Right lung (tissue), 5 donors: ENCODE results near the gene AFG3L2. TPM values are rescaled to one million over a fixed set of nuclear protein-coding genes. Genes with fewer than 3 reads are reported as not detected.

Experiments used
- DNase-seq, 2 donors: peaks; one replicate each; pipeline ENCODE4 v3.0.0-alpha.2; 2013
- polyA plus RNA-seq, 5 donors: library from polyadenylated mRNA; unstranded; fragments of 120-200 nt; gene quantifications; one replicate each; pipeline versions ENCODE4 v1.2.1 to v1.2.3, GENCODE V29; 2013; ENCODE audit warnings: inconsistent platforms in 1 of 5, low replicate concordance in 1 of 5; ENCODE audit not compliant: insufficient read length in 5 of 5, insufficient read depth in 1 of 5

AFG3L2 gene
- polyA plus RNA-seq, 5 donors: 37.3 to 44.4 (median 44.3) TPM

GRCh38 chr18:12305211-12305610 lies 71.8 kb downstream of the AFG3L2 start:
- no peak for DNase-seq

GRCh38 chr18:12304351-12305210 lies 72.4 kb downstream of the AFG3L2 start:
- DNase-seq: no peak

DNA sequence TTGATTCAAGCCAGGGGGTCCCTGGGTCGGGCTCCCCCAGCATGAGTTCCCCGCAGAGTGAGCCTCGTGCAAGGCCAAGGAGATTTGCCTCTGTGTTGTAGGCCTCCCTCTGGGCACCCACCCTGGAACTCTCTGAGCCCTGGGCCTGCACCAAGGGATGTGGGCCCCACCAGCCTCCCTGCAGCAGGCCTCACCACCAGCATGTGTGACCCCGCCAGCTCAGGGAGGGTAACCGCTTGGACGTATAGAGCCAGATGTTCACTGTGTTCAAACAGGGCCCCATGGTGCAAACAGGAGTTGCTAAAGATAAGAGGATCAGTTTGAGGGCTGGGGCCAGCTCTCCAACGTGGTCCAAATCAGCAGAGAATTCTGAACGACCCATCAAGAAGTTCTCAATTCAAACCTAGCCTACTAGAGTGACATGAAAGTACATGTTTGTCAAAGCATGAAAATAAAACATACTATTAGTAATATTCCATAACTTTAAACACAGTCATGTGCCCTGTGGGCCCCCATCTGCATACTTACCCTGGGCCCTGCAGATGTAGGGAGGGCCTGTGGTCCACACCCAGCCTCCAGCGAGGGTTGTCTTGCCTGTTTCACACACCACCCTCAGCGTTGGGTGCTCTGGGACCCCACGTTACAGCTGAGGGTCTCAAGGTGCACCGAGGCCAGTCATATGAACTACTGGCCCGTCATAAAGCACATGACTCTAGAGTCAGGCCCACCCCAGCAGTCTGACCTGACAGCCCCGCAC lies 74.5 kb downstream of the AFG3L2 start:
- no peak for DNase-seq

GRCh38 chr18:12301263-12302005 lies 75.6 kb downstream of the AFG3L2 start:
- no peak for DNase-seq

DNA sequence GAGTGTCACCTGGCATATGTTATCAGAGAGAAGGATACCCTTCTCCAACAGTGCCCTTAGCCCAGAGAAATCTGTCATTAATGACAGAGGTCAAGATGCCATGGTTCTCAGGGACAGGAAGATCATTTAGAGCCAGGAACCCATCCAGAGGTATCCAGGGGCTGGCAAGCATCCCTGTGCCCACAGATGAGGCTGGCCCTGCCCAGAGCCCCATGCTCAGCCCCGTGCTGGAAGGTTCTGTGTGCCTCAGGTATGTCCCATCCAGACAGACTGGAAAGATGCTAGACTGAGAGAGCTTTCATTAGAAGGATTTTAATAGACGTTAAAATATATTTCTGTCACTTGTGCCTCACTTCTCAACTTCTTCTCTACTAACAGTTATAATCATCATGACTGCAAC lies 77.2 kb downstream of the AFG3L2 start:
- DNase-seq: no peak

- DNase-seq: no peak
These were observed 80.6 kb downstream of the AFG3L2 start for GRCh38 chr18:12296457-12296856.

GRCh38 chr18:12296087-12296403 lies 81.0 kb downstream of the AFG3L2 start:
- DNase-seq: no peak

GRCh38 chr18:12295389-12296086 lies 81.5 kb downstream of the AFG3L2 start:
- no peak for DNase-seq

- DNase-seq: no peak
These were observed 83.2 kb downstream of the AFG3L2 start for GRCh38 chr18:12293831-12294230.

- DNase-seq: no peak
These were observed 85.3 kb downstream of the AFG3L2 start for GRCh38 chr18:12291690-12292089.

DNA sequence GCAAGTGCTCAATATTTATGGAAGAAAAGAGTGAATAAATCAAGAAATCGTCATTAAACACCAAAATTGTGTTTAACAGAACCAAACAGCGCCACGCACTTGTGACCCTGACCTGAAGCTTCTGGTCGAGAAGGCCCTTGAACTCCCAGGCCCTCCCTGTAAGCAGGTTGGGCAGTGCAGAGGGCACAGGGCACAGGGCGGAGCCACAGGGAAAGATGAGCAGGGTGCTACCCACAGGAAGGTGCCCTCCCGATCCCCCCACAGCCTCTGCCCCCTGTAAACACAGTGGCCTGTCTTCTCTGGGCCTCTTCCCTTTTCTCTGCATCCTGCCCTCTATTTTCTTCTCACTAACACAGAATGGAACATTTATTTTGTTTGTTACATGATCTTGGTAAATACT lies 85.9 kb downstream of the AFG3L2 start:
- no peak for DNase-seq

DNA sequence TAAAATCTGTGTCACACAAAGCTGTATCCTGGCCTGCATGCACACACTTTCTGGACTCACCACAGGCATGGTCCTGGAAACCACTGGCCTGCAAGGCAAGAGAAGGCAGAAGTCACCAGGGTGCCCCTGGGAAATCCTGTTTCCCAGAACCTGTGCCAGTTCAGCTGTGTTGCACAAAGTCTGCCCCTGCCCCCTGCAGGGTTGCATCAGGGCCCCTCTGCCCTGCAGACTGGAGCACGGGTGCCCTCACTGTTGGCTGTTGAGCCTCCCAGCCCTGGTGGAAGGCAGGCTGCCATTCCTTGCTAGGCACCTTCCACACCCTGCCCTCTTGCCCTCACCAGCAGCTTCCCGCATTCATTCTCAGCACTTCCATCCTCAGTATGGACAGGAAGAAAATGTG lies 86.9 kb downstream of the AFG3L2 start:
- no peak for DNase-seq

- DNase-seq: no peak
These were observed 88.6 kb downstream of the AFG3L2 start for GRCh38 chr18:12288403-12288755.

DNA sequence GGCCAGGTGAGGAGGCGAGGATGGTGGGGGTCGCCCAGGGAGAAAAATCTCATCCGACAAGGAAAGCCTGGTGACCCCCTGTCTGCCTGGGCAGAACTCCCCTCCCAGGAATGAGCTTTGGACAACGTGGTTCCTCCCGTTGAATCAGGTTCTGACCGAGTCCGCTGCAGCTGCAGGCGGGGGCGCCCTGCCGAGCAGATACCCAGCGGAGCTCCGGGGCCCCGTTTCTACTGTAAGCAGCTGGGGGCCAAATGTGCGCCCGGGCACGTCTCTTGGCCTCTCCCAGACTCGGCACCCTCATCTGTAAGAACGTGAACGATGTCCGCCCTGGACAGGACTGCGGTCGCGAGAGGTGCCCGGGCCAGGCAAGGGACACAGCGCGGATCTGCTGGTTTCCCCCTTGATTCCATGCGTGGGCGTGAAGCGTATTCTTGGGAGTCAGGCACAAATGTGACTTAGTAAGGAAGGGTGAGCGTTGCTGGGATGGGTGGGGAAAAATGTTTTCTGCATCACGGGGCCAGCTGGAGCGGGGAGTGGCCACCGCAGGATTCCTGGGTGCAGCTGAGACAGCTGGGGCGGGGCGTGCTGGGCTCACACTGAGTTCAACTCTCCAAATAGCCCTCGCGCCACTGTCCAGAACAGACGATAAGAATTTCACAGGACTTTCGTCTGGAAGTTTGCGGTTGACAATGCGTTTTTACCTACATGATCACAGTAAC lies 89.2 kb downstream of the AFG3L2 start:
- no peak for DNase-seq

DNA sequence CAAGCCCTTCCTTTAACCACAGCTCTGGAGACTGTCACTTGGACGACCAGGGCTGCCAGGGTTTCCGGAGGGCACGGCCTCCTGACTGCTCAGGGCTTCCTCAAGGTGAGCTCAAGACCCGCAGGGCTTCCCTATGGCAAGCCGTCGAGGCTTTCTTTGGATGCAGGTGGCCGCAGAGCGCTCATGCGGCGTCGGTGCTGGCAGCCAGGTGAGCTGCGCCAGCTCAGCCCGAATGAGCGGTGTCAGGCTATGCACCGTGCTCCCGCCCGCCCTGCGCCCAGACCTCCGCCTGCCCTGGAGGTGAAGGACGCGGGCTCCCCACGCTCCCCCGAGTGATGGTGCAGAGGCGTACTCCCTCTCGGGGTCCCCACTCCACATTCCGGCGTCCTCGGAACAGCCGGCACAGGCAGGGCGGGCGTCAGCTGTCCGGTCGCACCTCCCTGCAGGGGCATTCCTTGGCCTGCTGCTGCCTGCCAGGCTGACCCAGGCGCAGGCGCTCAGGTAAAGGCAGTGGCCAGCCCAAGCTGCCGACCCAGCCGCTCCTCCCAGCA lies 89.8 kb downstream of the AFG3L2 start:
- DNase-seq: no peak

DNA sequence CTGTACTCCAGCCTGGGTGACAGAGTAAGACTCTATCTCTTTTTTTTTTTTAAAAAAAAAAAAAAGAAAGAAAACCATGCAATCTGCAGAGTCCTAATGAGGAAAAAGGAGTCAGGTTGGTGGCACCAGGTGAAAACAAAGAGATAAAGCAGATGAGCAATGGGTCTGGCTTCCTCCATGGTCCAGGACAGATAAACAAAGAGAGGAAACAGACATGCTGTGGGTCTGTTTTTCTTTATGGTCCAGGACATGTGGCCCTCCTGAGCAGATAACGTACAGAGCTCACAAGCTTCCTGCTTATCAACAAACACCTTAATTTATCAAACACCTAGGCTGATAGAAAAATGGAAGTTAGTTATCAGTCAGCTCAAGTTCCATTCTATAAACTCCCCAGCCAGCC lies 93.4 kb downstream of the AFG3L2 start:
- DNase-seq: no peak

GRCh38 chr18:12283256-12283655 lies 93.8 kb downstream of the AFG3L2 start:
- DNase-seq: no peak

DNA sequence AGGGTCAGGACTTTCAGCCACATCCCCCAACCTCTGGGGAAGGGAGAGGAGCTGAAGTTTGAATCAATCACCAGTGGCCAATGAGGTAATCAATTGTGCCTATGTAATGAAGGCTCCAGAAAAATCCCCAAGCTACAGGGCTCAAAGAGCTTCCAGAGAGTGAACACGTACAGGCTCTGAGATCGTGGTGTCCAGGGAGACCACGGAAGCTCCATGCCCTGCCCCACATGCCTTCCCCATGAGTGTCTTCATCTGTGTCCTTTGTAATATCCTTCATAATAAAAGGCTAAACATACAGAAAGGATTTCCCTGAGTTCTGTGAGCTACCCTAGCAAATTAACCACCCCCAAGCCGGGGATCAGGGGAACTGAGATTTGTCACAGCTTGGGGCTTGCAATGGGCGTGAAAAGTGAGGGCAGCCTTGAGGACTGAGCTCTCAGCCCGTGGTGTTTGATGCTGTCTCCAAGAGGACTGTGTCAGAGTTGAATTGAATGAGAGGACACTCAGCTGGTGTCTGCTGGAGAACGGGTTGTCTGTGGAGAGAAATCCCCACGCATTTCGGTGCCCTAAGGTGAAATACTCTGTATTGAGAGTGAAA lies 94.5 kb downstream of the AFG3L2 start:
- no peak for DNase-seq

- no peak for DNase-seq
These were observed 95.2 kb downstream of the AFG3L2 start for GRCh38 chr18:12281861-12282260.

DNA sequence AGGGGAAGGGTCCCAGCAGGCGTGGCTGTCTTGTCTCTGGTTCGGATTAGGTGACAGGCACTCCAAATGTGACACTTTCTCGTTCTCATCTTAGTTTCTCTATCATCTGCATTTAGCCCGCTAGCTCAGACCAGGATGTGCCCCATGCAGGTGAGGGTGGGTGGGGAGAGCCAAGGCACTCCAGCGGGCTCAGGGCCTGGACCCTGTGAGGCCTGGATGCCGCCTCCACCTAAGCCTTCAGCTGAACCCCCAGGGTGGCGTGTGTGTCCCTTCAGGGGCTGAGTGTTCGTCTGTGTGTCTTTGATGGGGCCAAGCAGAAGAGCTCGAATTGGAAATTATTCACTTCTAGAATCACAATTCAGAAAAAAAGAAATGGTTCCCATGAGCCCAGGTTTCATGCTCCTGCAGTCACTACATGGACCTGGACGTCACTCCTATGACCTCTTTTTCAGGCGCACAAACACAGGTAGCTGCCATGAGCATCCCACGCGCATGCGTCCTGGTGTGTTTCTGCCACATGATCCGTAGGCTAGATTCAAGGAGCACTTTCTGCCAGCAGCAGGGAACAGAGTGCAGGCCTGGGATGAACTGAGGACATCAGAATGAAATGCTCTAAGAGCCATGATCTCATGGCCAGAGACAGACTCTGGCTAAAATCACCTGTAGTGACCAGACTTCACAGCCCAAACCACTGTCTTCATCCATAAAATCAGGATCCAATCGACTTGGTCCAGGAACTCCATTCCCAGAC lies 97.1 kb downstream of the AFG3L2 start:
- DNase-seq: no peak
